H9 (cell line): ENCODE measurements around the gene TCP10L. TPM values are rescaled to one million over a fixed set of nuclear protein-coding genes. Genes with fewer than 3 reads are reported as not detected.

Source experiments
- DNase-seq: peaks from one replicate; pipeline ENCODE4 v3.0.0-alpha.2; 2017
- H2AFZ ChIP-seq: one replicate; pipeline ENCODE4 v1.6.1; 2013; ENCODE audit warnings: mild to moderate bottlenecking, low read length, control low read depth, moderate library complexity
- H2AK5ac ChIP-seq: 2 replicates; pipeline ENCODE4 v1.6.1; 2013; ENCODE audit warnings: low read length, control low read depth, mixed read lengths; ENCODE audit not compliant: insufficient read length
- H2BK120ac ChIP-seq: one replicate; pipeline ENCODE4 v1.6.1; 2013; ENCODE audit warnings: low read depth, mild to moderate bottlenecking, low read length, control low read depth, inconsistent platforms; ENCODE audit not compliant: poor library complexity, severe bottlenecking
- H2BK12ac ChIP-seq: 2 replicates; pipeline ENCODE4 v1.6.1; 2013; ENCODE audit warnings: low read length, control low read depth, mixed read lengths, low read depth; ENCODE audit not compliant: insufficient read length
- H2BK15ac ChIP-seq: 2 replicates; pipeline ENCODE4 v1.6.1; 2013; ENCODE audit warnings: low read depth, low read length, control low read depth
- H2BK20ac ChIP-seq: one replicate; pipeline ENCODE4 v1.6.1; 2013; ENCODE audit warnings: low read depth, mild to moderate bottlenecking, low read length, control low read depth, inconsistent platforms; ENCODE audit not compliant: poor library complexity, severe bottlenecking
- H2BK5ac ChIP-seq: 2 replicates; pipeline ENCODE4 v1.6.1; 2013; ENCODE audit warnings: low read length, control low read depth, mixed read lengths; ENCODE audit not compliant: insufficient read length
- H3K14ac ChIP-seq: 2 replicates; pipeline ENCODE4 v1.6.1; 2013; ENCODE audit warnings: low read length, control low read depth; ENCODE audit not compliant: insufficient read depth
- H3K18ac ChIP-seq: 2 replicates; pipeline ENCODE4 v1.6.1; 2013; ENCODE audit warnings: low read depth, mild to moderate bottlenecking, mixed read lengths, low read length, control low read depth; ENCODE audit not compliant: insufficient read length
- H3K23ac ChIP-seq: 2 replicates; pipeline ENCODE4 v1.6.1; 2013; ENCODE audit warnings: low read length, control low read depth, mixed read lengths, low read depth; ENCODE audit not compliant: insufficient read length
- H3K23me2 ChIP-seq: 2 replicates; pipeline ENCODE4 v1.6.1; 2013; ENCODE audit warnings: low read depth, mild to moderate bottlenecking, mixed read lengths, low read length, control low read depth; ENCODE audit not compliant: insufficient read length, poor library complexity, severe bottlenecking
- H3K27ac ChIP-seq: 2 replicates; pipeline ENCODE4 v1.5.1; 2013; ENCODE audit warnings: low read length, control low read depth, mixed read lengths, low read depth; ENCODE audit not compliant: insufficient read length
- H3K27me3 ChIP-seq: 2 replicates; pipeline ENCODE4 v1.6.1; 2013; ENCODE audit warnings: low read length, control low read depth, inconsistent platforms; ENCODE audit not compliant: insufficient read depth
- H3K4ac ChIP-seq: 2 replicates; pipeline ENCODE4 v1.6.1; 2013; ENCODE audit warnings: low read depth, mild to moderate bottlenecking, control low read depth, inconsistent platforms, low read length, moderate library complexity
- H3K4me1 ChIP-seq: 2 replicates; pipeline ENCODE4 v1.6.1; 2013; ENCODE audit warnings: low read length, control low read depth, inconsistent platforms; ENCODE audit not compliant: insufficient read depth
- H3K4me2 ChIP-seq: 2 replicates; pipeline ENCODE4 v1.6.1; 2013; ENCODE audit warnings: low read length, control low read depth, mixed read lengths; ENCODE audit not compliant: insufficient read length, insufficient read depth
- H3K56ac ChIP-seq: 2 replicates; pipeline ENCODE4 v1.6.1; 2013; ENCODE audit warnings: low read depth, mild to moderate bottlenecking, mixed read lengths, low read length, control low read depth; ENCODE audit not compliant: insufficient read length
- H3K79me1 ChIP-seq: 2 replicates; pipeline ENCODE4 v1.6.1; 2013; ENCODE audit warnings: low read depth, mild to moderate bottlenecking, moderate library complexity, low read length, control low read depth, inconsistent platforms; ENCODE audit not compliant: insufficient read depth, poor library complexity, severe bottlenecking
- H3K79me2 ChIP-seq: 2 replicates; pipeline ENCODE4 v1.6.1; 2013; ENCODE audit warnings: low read length, control low read depth, inconsistent platforms; ENCODE audit not compliant: insufficient read depth
- H3K9ac ChIP-seq: 2 replicates; pipeline ENCODE4 v1.6.1; 2013; ENCODE audit warnings: low read length, control low read depth, mixed read lengths; ENCODE audit not compliant: insufficient read length; ENCODE audit errors: extremely low read depth
- H3K9me3 ChIP-seq: one replicate; pipeline ENCODE4 v1.6.1; 2013; ENCODE audit warnings: low read depth, low read length, inconsistent platforms; ENCODE audit not compliant: control insufficient read depth
- H3T11ph ChIP-seq: one replicate; pipeline ENCODE4 v1.6.1; 2013; ENCODE audit warnings: mild to moderate bottlenecking, low read length, control low read depth, inconsistent platforms
- H4K20me1 ChIP-seq: one replicate; pipeline ENCODE4 v1.6.1; 2013; ENCODE audit not compliant: control insufficient read depth, insufficient read length, insufficient read depth
- H4K5ac ChIP-seq: 2 replicates; pipeline ENCODE4 v1.6.1; 2013; ENCODE audit warnings: low read depth, mild to moderate bottlenecking, mixed read lengths, low read length, control low read depth; ENCODE audit not compliant: insufficient read length
- H4K8ac ChIP-seq: replicated peaks from 2 replicates; pipeline ENCODE4 v1.6.1; 2013; ENCODE audit warnings: low read length, control low read depth, mixed read lengths, low read depth; ENCODE audit not compliant: insufficient read length
- H4K91ac ChIP-seq: 2 replicates; pipeline ENCODE4 v1.6.1; 2013; ENCODE audit warnings: low read depth, mild to moderate bottlenecking, moderate library complexity, mixed read lengths, low read length, control low read depth; ENCODE audit not compliant: insufficient read length
- H3K27ac Mint-ChIP-seq, 3 experiments: 2 replicates in 2 of 3; 3 replicates in 1 of 3; pipeline ENCODE4 v1.8.0; 2020 to 2021; ENCODE audit warnings: mixed read lengths in 3 of 3, mild to moderate bottlenecking in 1 of 3, moderate library complexity in 1 of 3
- H3K27me3 Mint-ChIP-seq: 2 replicates; pipeline ENCODE4 v1.8.0; 2021; ENCODE audit warnings: low read depth, mild to moderate bottlenecking, moderate library complexity, mixed read lengths
- H3K36me3 Mint-ChIP-seq, 3 experiments: 2 replicates in 2 of 3; 3 replicates in 1 of 3; pipeline ENCODE4 v1.8.0; 2020 to 2021; ENCODE audit warnings: low read depth in 3 of 3, mixed read lengths in 3 of 3; ENCODE audit not compliant: insufficient read depth in 1 of 3
- H3K4me1 Mint-ChIP-seq, 2 experiments: 2 replicates each; pipeline ENCODE4 v1.8.0; 2020; ENCODE audit warnings: mixed read lengths in 2 of 2
- H3K4me3 Mint-ChIP-seq, 2 experiments: 2 replicates in 1 of 2; 3 replicates in 1 of 2; pipeline ENCODE4 v1.8.0; 2020 to 2021; ENCODE audit warnings: mild to moderate bottlenecking in 2 of 2, mixed read lengths in 2 of 2, moderate library complexity in 1 of 2
- H3K9me3 Mint-ChIP-seq, 2 experiments: 2 replicates in 1 of 2; 3 replicates in 1 of 2; pipeline ENCODE4 v1.8.0; 2020; ENCODE audit warnings: mild to moderate bottlenecking in 2 of 2, mixed read lengths in 2 of 2, moderate library complexity in 1 of 2
- CTCF ChIP-seq: fragments of 200-600 bp; sonication (generic); conservative IDR thresholded peaks from 3 replicates; pipeline ENCODE4 v1.8.0; 2021; ENCODE audit warnings: antibody characterized with exemption, mild to moderate bottlenecking
- WGBS: extraction: QIAGEN DNeasy Blood & Tissue Kit; methylation state at CpG from one replicate; pipeline ENCODE4 v1.1.7; 2013; ENCODE audit warnings: missing lambda C conversion rate, low lambda C conversion rate, mixed read lengths; ENCODE audit not compliant: insufficient read length; ENCODE audit errors: extremely low coverage; 5-methylcytosine and 5-hydroxymethylcytosine counted together
- total RNA-seq: library from RNA; stranded (reverse); gene quantifications from 2 replicates; pipeline ENCODE4 v1.2.1, GENCODE V29; 2021

TCP10L gene
- total RNA-seq, 1 experiment from 2014 or later: 5.1 TPM

- Mint-ChIP-seq H3K4me3 (peak overlapping the region; percentile 21 to 49; a peak in 3 of 5 replicates), H3K4me1 (peaks cover 58 to 63% of the 10 kb centered on the region in 2 experiments), H3K9me3 (no peaks in the 10 kb centered on the region), H3K27me3 (no peaks in the 10 kb centered on the region; the same call in 1 of the 2 replicates), H3K36me3 (peaks cover 56 to 79% (median 67%) of the 10 kb centered on the region in 3 experiments), H3K27ac (peak overlapping the region in 2 of 3 experiments; percentile 59 to 77; a peak in 2 of 7 replicates)
- Histone ChIP-seq H3T11ph (no peak overlapping the region), H2BK12ac (no peak overlapping the region), H4K8ac (no peak overlapping the region), H3K4ac (no peak overlapping the region), H2BK120ac (no peak overlapping the region), H3K56ac (no peak overlapping the region), H2AFZ (no peak overlapping the region), H3K79me1 (no peaks in the 10 kb centered on the region), H3K23me2 (no peaks in the 10 kb centered on the region), H2AK5ac (no peak overlapping the region), H4K5ac (no peak overlapping the region), H3K18ac (no peak overlapping the region), H3K27ac (no peak overlapping the region), H3K27me3 (no peaks in the 10 kb centered on the region), H2BK5ac (no peak overlapping the region), H2BK20ac (no peak overlapping the region), H2BK15ac (no peak overlapping the region), H3K79me2 (no peaks in the 10 kb centered on the region), H3K23ac (no peak overlapping the region), H3K9me3 (no peaks in the 10 kb centered on the region), H3K4me1 (peaks cover 25% of the 10 kb centered on the region), H3K14ac (no peak overlapping the region), H3K4me2 (no peak overlapping the region), H4K91ac (no peak overlapping the region), H3K9ac (no peak overlapping the region), H4K20me1 (no peaks in the 10 kb centered on the region)
- no peak for DNase-seq
- WGBS: no CpG with 5 or more reads among the region's 6 CpGs
- TF ChIP-seq CTCF: no peak
Measured at GRCh38 chr21:32602099-32602498, 16.8 kb upstream of the TCP10L start.
